ENCODE measurements around the gene FBXL19. TPM values are rescaled to one million over a fixed set of nuclear protein-coding genes. Genes with fewer than 3 reads are reported as not detected.

The FBXL19 gene
- total RNA-seq, 1 experiment from 2014 or later, result 84.3 TPM

Small RNA genes lying within 50 kb of the gene (microRNA-seq; reads per million reads assigned to microRNA genes)
- gene MIR4519 (ENCODE audit: borderline number of aligned reads) (not detected), gene MIR762 (ENCODE audit: borderline number of aligned reads) (not detected)

Other genes with a start within 250 kb of the FBXL19 start
- 54.9 to 58.5 TPM (median 55.8 TPM) in 3 replicates for gene SRCAP, start 224.4 kb upstream of the FBXL19 start, total RNA-seq (2021)
- 40.8 to 50.5 TPM (median 45.0 TPM) in 3 replicates for gene PHKG2, start 175.1 kb upstream of the FBXL19 start, total RNA-seq (2021)
- gene CFAP119, start 161.5 kb upstream of the FBXL19 start, total RNA-seq (2021), result 4.6 to 6.6 TPM (median 6.2 TPM) in 3 replicates
- gene RNF40, start 161.2 kb upstream of the FBXL19 start, total RNA-seq (2021), result 63.7 to 77.1 TPM (median 66.9 TPM) in 3 replicates
- gene ZNF629, start 136.4 kb upstream of the FBXL19 start, total RNA-seq (2021), result 18.7 to 20.0 TPM (median 19.7 TPM) in 3 replicates
- gene BCL7C, start 29.5 kb upstream of the FBXL19 start, total RNA-seq (2021), result 18.3 to 20.3 TPM (median 18.7 TPM) in 3 replicates
- 1.4 to 1.9 TPM (median 1.6 TPM) in 3 replicates for gene CTF1, start 27.0 kb upstream of the FBXL19 start, total RNA-seq (2021)
- 10.8 to 13.5 TPM (median 13.2 TPM) in 3 replicates for gene ORAI3, start 25.5 kb downstream of the FBXL19 start, total RNA-seq (2021)
- gene SETD1A, start 34.2 kb downstream of the FBXL19 start, total RNA-seq (2021), result 29.3 to 31.1 TPM (median 29.4 TPM) in 3 replicates
- 4.1 to 4.5 TPM (median 4.5 TPM) in 3 replicates for gene HSD3B7, start 61.6 kb downstream of the FBXL19 start, total RNA-seq (2021)
- gene STX1B, start 87.1 kb downstream of the FBXL19 start, total RNA-seq (2021), result 15.9 to 20.5 TPM (median 19.9 TPM) in 3 replicates
- 31.3 to 38.4 TPM (median 32.5 TPM) in 3 replicates for gene STX4, start 110.0 kb downstream of the FBXL19 start, total RNA-seq (2021)
- gene ZNF668, start 150.7 kb downstream of the FBXL19 start, total RNA-seq (2021), result 13.5 to 17.3 TPM (median 16.6 TPM) in 3 replicates
- gene ZNF646, start 150.8 kb downstream of the FBXL19 start, total RNA-seq (2021), result 26.7 to 29.3 TPM (median 29.1 TPM) in 3 replicates
- gene PRSS53, start 165.4 kb downstream of the FBXL19 start, total RNA-seq (2021), result 2.5 to 4.9 TPM (median 4.1 TPM) in 3 replicates
- 85.7 to 114 TPM (median 110 TPM) in 3 replicates for gene VKORC1, start 171.2 kb downstream of the FBXL19 start, total RNA-seq (2021)
- 58.3 to 71.3 TPM (median 69.3 TPM) in 3 replicates for gene BCKDK, start 184.8 kb downstream of the FBXL19 start, total RNA-seq (2021)
- gene KAT8, start 194.1 kb downstream of the FBXL19 start, total RNA-seq (2021), result 65.7 to 70.8 TPM (median 69.8 TPM) in 3 replicates
- gene PRSS8, start 212.2 kb downstream of the FBXL19 start, total RNA-seq (2021), result 78.8 to 127 TPM (median 127 TPM) in 3 replicates
- gene PRSS36, start 226.5 kb downstream of the FBXL19 start, total RNA-seq (2021), result 0.48 to 1.5 TPM (median 1.3 TPM) in 3 replicates

Measured in WTC11 (cell line).